MM.1S (cell line): ENCODE data around the gene UBE2F.
A peak's percentile ranks its signal among the peaks of the same experiment; 100 is the strongest.
"Not testable (repeated sequence)": the region's sequence is repeated elsewhere in the genome, so short reads cannot be mapped to it uniquely, and the experiment has no call there.

ENCODE experiments used
- DNase-seq: peaks from one replicate; pipeline ENCODE4 v3.0.0-alpha.2; 2015
- H2AFZ ChIP-seq: fragments of 300-600 bp; sonication (generic); 2 replicates; pipeline ENCODE4 v1.6.0; 2016; ENCODE audit warnings: antibody characterized with exemption, low read length
- H3F3A ChIP-seq: fragments of 300-600 bp; sonication (generic); 2 replicates; pipeline ENCODE4 v1.6.1; 2016; ENCODE audit warnings: mild to moderate bottlenecking, antibody characterized with exemption, low read length, moderate library complexity, mixed read lengths; ENCODE audit not compliant: insufficient read depth
- H3K27ac ChIP-seq: fragments of 300-600 bp; sonication (generic); 2 replicates; pipeline ENCODE4 v1.5.1; 2016; ENCODE audit warnings: mild to moderate bottlenecking, low read length
- H3K27me3 ChIP-seq: fragments of 300-600 bp; sonication (generic); replicated peaks from 2 replicates; pipeline ENCODE4 v1.6.0; 2016; ENCODE audit warnings: low read length; ENCODE audit not compliant: insufficient read depth
- H3K36me3 ChIP-seq: fragments of 300-600 bp; sonication (generic); replicated peaks from 2 replicates; pipeline ENCODE4 v1.6.1; 2016; ENCODE audit warnings: mild to moderate bottlenecking, low read length, mixed read lengths; ENCODE audit not compliant: insufficient read depth
- H3K4me1 ChIP-seq: fragments of 300-600 bp; sonication (generic); 2 replicates; pipeline ENCODE4 v1.6.1; 2016; ENCODE audit warnings: low read length, mixed read lengths
- H3K4me2 ChIP-seq: fragments of 300-600 bp; sonication (generic); 2 replicates; pipeline ENCODE4 v1.6.0; 2016; ENCODE audit warnings: low read depth, low read length
- H3K4me3 ChIP-seq: fragments of 300-600 bp; sonication (generic); 2 replicates; pipeline ENCODE4 v1.5.1; 2016; ENCODE audit warnings: low read length, mixed read lengths
- H3K79me2 ChIP-seq: fragments of 300-600 bp; sonication (generic); 2 replicates; pipeline ENCODE4 v1.6.1; 2016; ENCODE audit warnings: mixed run types, low read length, mixed read lengths
- H3K9ac ChIP-seq: fragments of 300-600 bp; sonication (generic); 2 replicates; pipeline ENCODE4 v1.6.1; 2016; ENCODE audit warnings: low read length, mixed read lengths
- H3K9me2 ChIP-seq: fragments of 300-600 bp; sonication (generic); replicated peaks from 2 replicates; pipeline ENCODE4 v1.6.1; 2016; ENCODE audit warnings: mild to moderate bottlenecking, low read length, mixed read lengths; ENCODE audit not compliant: insufficient read depth
- H3K9me3 ChIP-seq: fragments of 300-600 bp; sonication (generic); replicated peaks from 2 replicates; pipeline ENCODE4 v1.6.1; 2016; ENCODE audit warnings: mild to moderate bottlenecking, low read length, mixed read lengths; ENCODE audit not compliant: insufficient read depth
- H4K20me1 ChIP-seq: fragments of 300-600 bp; sonication (generic); 2 replicates; pipeline ENCODE4 v1.6.1; 2016; ENCODE audit warnings: mild to moderate bottlenecking, low read length, moderate library complexity, mixed read lengths; ENCODE audit not compliant: insufficient read depth
- EZH2 ChIP-seq: fragments of 300-600 bp; sonication (generic); optimal IDR thresholded peaks from 2 replicates; pipeline ENCODE3; 2017; ENCODE audit warnings: low read depth, mild to moderate bottlenecking, antibody characterized with exemption, low read length, mixed read lengths
- EZH2phosphoT487 ChIP-seq: fragments of 300-600 bp; sonication (generic); IDR thresholded peaks from 2 replicates; pipeline ENCODE4 v1.6.1; 2018; ENCODE audit warnings: antibody characterized with exemption, low read length
- TF ChIP-seq, protein P1 (sequence below): fragments of 300-600 bp; sonication (generic); IDR thresholded peaks from 2 replicates; pipeline ENCODE4 v1.5.1; 2016; ENCODE audit warnings: antibody characterized with exemption, low read length, mixed read lengths

Gene UBE2F

GRCh38 chr2:237964578-237965404, 2.0 kb upstream of the UBE2F start:
- H3K79me2 ChIP-seq: peaks cover 21% of the 10 kb centered on the region
- no peak overlapping the region for H3K4me2 ChIP-seq
- no peaks in the 10 kb centered on the region for H3K27me3 ChIP-seq
- no peak overlapping the region for H3K4me3 ChIP-seq
- TF ChIP-seq, protein P1, sequence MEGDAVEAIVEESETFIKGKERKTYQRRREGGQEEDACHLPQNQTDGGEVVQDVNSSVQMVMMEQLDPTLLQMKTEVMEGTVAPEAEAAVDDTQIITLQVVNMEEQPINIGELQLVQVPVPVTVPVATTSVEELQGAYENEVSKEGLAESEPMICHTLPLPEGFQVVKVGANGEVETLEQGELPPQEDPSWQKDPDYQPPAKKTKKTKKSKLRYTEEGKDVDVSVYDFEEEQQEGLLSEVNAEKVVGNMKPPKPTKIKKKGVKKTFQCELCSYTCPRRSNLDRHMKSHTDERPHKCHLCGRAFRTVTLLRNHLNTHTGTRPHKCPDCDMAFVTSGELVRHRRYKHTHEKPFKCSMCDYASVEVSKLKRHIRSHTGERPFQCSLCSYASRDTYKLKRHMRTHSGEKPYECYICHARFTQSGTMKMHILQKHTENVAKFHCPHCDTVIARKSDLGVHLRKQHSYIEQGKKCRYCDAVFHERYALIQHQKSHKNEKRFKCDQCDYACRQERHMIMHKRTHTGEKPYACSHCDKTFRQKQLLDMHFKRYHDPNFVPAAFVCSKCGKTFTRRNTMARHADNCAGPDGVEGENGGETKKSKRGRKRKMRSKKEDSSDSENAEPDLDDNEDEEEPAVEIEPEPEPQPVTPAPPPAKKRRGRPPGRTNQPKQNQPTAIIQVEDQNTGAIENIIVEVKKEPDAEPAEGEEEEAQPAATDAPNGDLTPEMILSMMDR: no peak
- TF ChIP-seq EZH2 (no peak), EZH2phosphoT487 (no peak)
- H3K27ac ChIP-seq: no peak overlapping the region
- no peak overlapping the region for H3K9ac ChIP-seq
- no peaks in the 10 kb centered on the region for H3K9me2 ChIP-seq
- H4K20me1 ChIP-seq: no peaks in the 10 kb centered on the region
- H3F3A ChIP-seq: peaks cover 14% of the 10 kb centered on the region
- H3K36me3 ChIP-seq: no peaks in the 10 kb centered on the region
- no peak overlapping the region for H2AFZ ChIP-seq
- peaks cover 19% of the 10 kb centered on the region for H3K4me1 ChIP-seq
- H3K9me3 ChIP-seq: no peaks in the 10 kb centered on the region
- DNase-seq: no peak

DNA sequence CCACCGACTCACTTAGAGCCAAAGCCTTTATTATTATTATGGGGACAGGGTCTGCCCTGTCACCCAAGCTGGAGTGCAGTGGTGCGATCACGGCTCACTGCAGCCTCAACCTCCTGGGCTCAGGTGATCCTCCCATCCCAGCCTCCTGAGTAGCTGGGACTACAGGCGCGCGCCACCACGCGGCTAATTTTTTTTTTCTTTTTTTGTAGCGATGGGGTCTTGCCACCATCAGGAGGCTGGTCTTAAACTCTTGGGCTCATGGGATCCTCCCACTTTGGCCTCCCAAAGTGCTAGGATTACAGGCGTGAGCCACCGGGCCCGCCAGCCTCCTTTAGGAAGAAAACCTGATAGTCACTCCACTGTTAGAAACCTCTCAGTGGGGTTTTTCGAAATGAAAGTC, 970 bp upstream of the UBE2F start:
- Histone ChIP-seq H3K4me1 (peaks cover 20% of the 10 kb centered on the region), H3K4me2 (peak overlapping the region; percentile 94; the same call in 1 of the 2 replicates), H2AFZ (peak overlapping the region; percentile 93), H3K79me2 (peaks cover 31% of the 10 kb centered on the region), H3K4me3 (peak overlapping the region; percentile 68; the same call in 1 of the 2 replicates), H3F3A (peaks cover 14% of the 10 kb centered on the region)
- H3K27me3 ChIP-seq, H3K9ac ChIP-seq, H4K20me1 ChIP-seq, DNase-seq, H3K27ac ChIP-seq, H3K9me2 ChIP-seq, H3K36me3 ChIP-seq, H3K9me3 ChIP-seq: not testable (repeated sequence)

DNA sequence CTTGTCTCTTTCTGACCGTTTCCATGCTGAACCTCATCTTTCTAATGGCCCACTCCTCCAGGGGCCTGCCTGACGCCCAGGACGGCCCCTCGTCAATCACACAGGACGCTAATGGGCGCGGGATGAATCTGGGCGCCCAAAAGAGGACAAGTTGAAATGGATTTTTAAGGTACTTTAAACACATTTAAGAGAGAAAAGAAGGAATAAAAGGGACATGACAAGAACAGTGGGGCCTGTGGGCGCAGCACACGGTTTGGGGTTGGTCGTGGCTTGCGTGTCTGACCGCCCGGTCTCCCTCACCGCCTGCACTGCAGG, 607 bp upstream of the UBE2F start:
- H3K4me2 ChIP-seq: peak overlapping the region; percentile 94
- H3F3A ChIP-seq: peaks cover 14% of the 10 kb centered on the region
- H3K27me3 ChIP-seq: no peaks in the 10 kb centered on the region
- peaks cover 35% of the 10 kb centered on the region for H3K79me2 ChIP-seq
- H3K4me1 ChIP-seq: peaks cover 20% of the 10 kb centered on the region
- no peak for DNase-seq
- no peak overlapping the region for H3K9ac ChIP-seq
- no peak overlapping the region for H3K27ac ChIP-seq
- H3K9me2 ChIP-seq: no peaks in the 10 kb centered on the region
- peak overlapping the region; percentile 68 for H3K4me3 ChIP-seq
- H2AFZ ChIP-seq: peak overlapping the region; percentile 93
- H3K9me3 ChIP-seq: no peaks in the 10 kb centered on the region
- no peaks in the 10 kb centered on the region for H3K36me3 ChIP-seq
- TF ChIP-seq, protein P1: no peak
- TF ChIP-seq EZH2phosphoT487: no peak
- no peak for TF ChIP-seq EZH2
- H4K20me1 ChIP-seq: no peaks in the 10 kb centered on the region

DNA sequence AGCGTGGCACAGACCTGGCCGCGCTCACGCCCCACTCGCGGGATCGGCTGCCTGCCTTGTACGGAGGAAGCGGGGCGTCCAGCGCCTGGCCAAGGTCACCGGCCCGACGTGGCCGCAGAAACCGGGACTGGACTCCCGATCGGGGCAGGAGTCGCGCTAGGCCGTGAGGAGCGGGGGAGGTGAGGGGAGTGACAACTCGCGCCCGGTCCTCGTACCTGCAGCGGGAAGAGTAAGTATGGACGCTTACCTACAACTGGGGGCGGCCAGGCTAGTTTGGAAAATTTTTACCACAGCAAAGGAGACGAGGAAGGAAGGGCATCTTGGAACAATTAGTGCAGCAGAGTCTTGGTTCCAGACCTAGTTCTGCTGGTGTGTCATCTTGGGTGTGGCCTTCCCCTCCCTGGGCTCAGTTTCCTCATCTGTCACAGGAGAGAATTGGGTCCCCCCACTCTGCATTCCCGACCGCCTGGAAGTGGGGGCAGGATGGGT, 693 bp downstream of the UBE2F start:
- Histone ChIP-seq H3F3A (peaks cover 14% of the 10 kb centered on the region), H3K79me2 (peaks cover 46% of the 10 kb centered on the region), H3K4me1 (peaks cover 20% of the 10 kb centered on the region), H3K4me3 (peak overlapping the region; percentile 82), H3K27me3 (no peaks in the 10 kb centered on the region), H3K27ac (peak overlapping the region; percentile 35; the same call in 1 of the 2 replicates), H3K4me2 (peak overlapping the region; percentile 88), H4K20me1 (no peaks in the 10 kb centered on the region), H3K9me3 (no peaks in the 10 kb centered on the region), H3K9ac (peak overlapping the region; percentile 58), H3K36me3 (no peaks in the 10 kb centered on the region), H3K9me2 (no peaks in the 10 kb centered on the region), H2AFZ (peak overlapping the region; percentile 35; the same call in 1 of the 2 replicates)
- TF ChIP-seq, protein P1: no peak
- TF ChIP-seq EZH2phosphoT487: no peak
- TF ChIP-seq EZH2: no peak
- no peak for DNase-seq
